KMS-11 (cell line): ENCODE measurements around the gene C8A.

Source experiments
- H2AFZ ChIP-seq: fragments of 200-600 bp; sonication (generic); 2 replicates; pipeline ENCODE4 v1.6.1; 2016; ENCODE audit warnings: antibody characterized with exemption, mixed run types, low read depth
- H3K27ac ChIP-seq: fragments of 200-600 bp; sonication (generic); 2 replicates; pipeline ENCODE4 v1.6.1; 2016; ENCODE audit warnings: mild to moderate bottlenecking, mixed run types
- H3K27me3 ChIP-seq: fragments of 200-600 bp; sonication (generic); 2 replicates; pipeline ENCODE4 v1.6.1; 2017; ENCODE audit warnings: mild to moderate bottlenecking, low read depth, mixed run types, moderate library complexity; ENCODE audit not compliant: insufficient read depth
- H3K36me3 ChIP-seq: fragments of 200-600 bp; sonication (generic); 2 replicates; pipeline ENCODE4 v1.6.1; 2017; ENCODE audit warnings: mild to moderate bottlenecking, mixed run types; ENCODE audit not compliant: insufficient read depth
- H3K4me1 ChIP-seq: fragments of 200-600 bp; sonication (generic); 2 replicates; pipeline ENCODE4 v1.6.1; 2016; ENCODE audit warnings: mild to moderate bottlenecking, low read depth, mixed run types; ENCODE audit not compliant: poor library complexity, severe bottlenecking
- H3K4me2 ChIP-seq: fragments of 200-600 bp; sonication (generic); 2 replicates; pipeline ENCODE4 v1.7.0; 2016; ENCODE audit warnings: mild to moderate bottlenecking, mixed run types
- H3K4me3 ChIP-seq: fragments of 200-600 bp; sonication (generic); IDR thresholded peaks from 2 replicates; pipeline ENCODE4 v1.6.1; 2017; ENCODE audit warnings: low read depth, low read length, mixed read lengths; ENCODE audit not compliant: insufficient read depth
- H3K79me2 ChIP-seq: fragments of 200-600 bp; sonication (generic); 2 replicates; pipeline ENCODE4 v1.6.1; 2016; ENCODE audit warnings: low read depth, mixed run types; ENCODE audit not compliant: insufficient read depth
- H3K9ac ChIP-seq: fragments of 200-600 bp; sonication (generic); 2 replicates; pipeline ENCODE4 v1.6.1; 2016; ENCODE audit warnings: mild to moderate bottlenecking, mixed run types
- H4K20me1 ChIP-seq: fragments of 200-600 bp; sonication (generic); 2 replicates; pipeline ENCODE4 v1.6.1; 2016; ENCODE audit warnings: mild to moderate bottlenecking, mixed run types; ENCODE audit not compliant: insufficient read depth
- CTCF ChIP-seq: fragments of 200-600 bp; sonication (generic); conservative IDR thresholded peaks from 2 replicates; pipeline ENCODE4 v1.6.1; 2017; ENCODE audit warnings: low read depth, mild to moderate bottlenecking, antibody characterized with exemption, low read length, moderate library complexity, mixed read lengths

The C8A gene

GRCh38 chr1:56963667-56964066, 109.1 kb downstream of the C8A start:
- Histone ChIP-seq H3K36me3 (no peaks in the 10 kb centered on the region), H3K79me2 (no peaks in the 10 kb centered on the region), H3K4me1 (no peaks in the 10 kb centered on the region), H3K27me3 (no peaks in the 10 kb centered on the region), H3K4me2 (no peak overlapping the region), H2AFZ (no peak overlapping the region), H3K27ac (no peak overlapping the region), H3K9ac (no peak overlapping the region), H3K4me3 (no peak overlapping the region), H4K20me1 (no peaks in the 10 kb centered on the region)
- no peak for TF ChIP-seq CTCF

GRCh38 chr1:56964349-56965017, 109.9 kb downstream of the C8A start:
- Histone ChIP-seq H3K9ac (no peak overlapping the region), H2AFZ (no peak overlapping the region), H3K79me2 (no peaks in the 10 kb centered on the region), H3K27me3 (no peaks in the 10 kb centered on the region), H3K36me3 (no peaks in the 10 kb centered on the region), H3K4me2 (no peak overlapping the region), H3K4me1 (no peaks in the 10 kb centered on the region), H4K20me1 (no peaks in the 10 kb centered on the region), H3K4me3 (no peak overlapping the region), H3K27ac (no peak overlapping the region)
- TF ChIP-seq CTCF = no peak

GRCh38 chr1:56965191-56965590, 110.6 kb downstream of the C8A start:
- H3K36me3 ChIP-seq = no peaks in the 10 kb centered on the region
- no peaks in the 10 kb centered on the region for H3K4me1 ChIP-seq
- no peaks in the 10 kb centered on the region for H4K20me1 ChIP-seq
- no peak overlapping the region for H3K9ac ChIP-seq
- H3K4me2 ChIP-seq = no peak overlapping the region
- no peak overlapping the region for H3K4me3 ChIP-seq
- TF ChIP-seq CTCF = no peak
- H2AFZ ChIP-seq = no peak overlapping the region
- no peaks in the 10 kb centered on the region for H3K27me3 ChIP-seq
- H3K27ac ChIP-seq = no peak overlapping the region
- no peaks in the 10 kb centered on the region for H3K79me2 ChIP-seq

GRCh38 chr1:56965916-56966697, 111.5 kb downstream of the C8A start, which contains the start of gene C8B:
Gene C8B, minus strand, starts transcription at chr1:56966015. Its CDS starts 67 bp downstream, at chr1:56965948.
- TF ChIP-seq CTCF = no peak
- Histone ChIP-seq H2AFZ (no peak within 1 kb of the TSS), H3K4me3 (no peak within 1 kb of the TSS)

More at GRCh38 chr1:56965916-56966697, 111.5 kb downstream of the C8A start, which contains the start of gene C8B:
- Histone ChIP-seq H3K27me3 (no peaks in the 10 kb centered on the region), H3K79me2 (no peaks in the 10 kb centered on the region), H3K36me3 (no peaks in the 10 kb centered on the region), H3K4me1 (no peaks in the 10 kb centered on the region), H4K20me1 (no peaks in the 10 kb centered on the region), H3K9ac (no peak within 1 kb of the TSS), H3K27ac (no peak within 1 kb of the TSS), H3K4me2 (no peak within 1 kb of the TSS)
